Gastroesophageal sphincter (tissue), 4 donors: Measurements from ENCODE around the gene ESM1. TPM values are rescaled to one million over a fixed set of nuclear protein-coding genes. Genes with fewer than 3 reads are reported as not detected.

Source experiments
- ATAC-seq: fragments of 150-250 bp; one replicate; pipeline ENCODE4 v1.9.1; 2016; ENCODE audit warnings: mild to moderate bottlenecking, moderate library complexity
- H3K27ac ChIP-seq, 4 donors: fragments of 200-600 bp; sonication (generic) in 3 of 4; 1 replicate in 3 of 4; 2 replicates in 1 of 4; pipeline ENCODE4 v1.5.1; 2016 to 2019
- H3K27me3 ChIP-seq: fragments of 200-600 bp; sonication (generic); one replicate; pipeline ENCODE4 v1.5.1; 2019
- H3K36me3 ChIP-seq, 2 donors: fragments of 200-600 bp; sonication (generic); one replicate each; pipeline ENCODE4 v1.5.1; 2019; ENCODE audit warnings: control low read depth in 1 of 2
- H3K4me1 ChIP-seq, 3 donors: fragments of 200-600 bp; sonication (generic); 1 replicate in 2 of 3; 2 replicates in 1 of 3; pipeline ENCODE4 v1.5.1; 2016 to 2019; ENCODE audit warnings: control low read depth in 2 of 3
- H3K4me3 ChIP-seq, 2 donors: fragments of 200-600 bp; sonication (generic); one replicate each; pipeline ENCODE4 v1.5.1; 2019; ENCODE audit warnings: mild to moderate bottlenecking in 1 of 2, moderate library complexity in 1 of 2
- H3K9me3 ChIP-seq, 3 donors: fragments of 200-600 bp; sonication (generic); one replicate each; pipeline ENCODE4 v1.5.1; 2017 to 2019; ENCODE audit warnings: control low read depth in 2 of 3
- EP300 ChIP-seq: sonication (generic); formaldehyde crosslinking; IDR thresholded peaks from one replicate; pipeline ENCODE4 v1.6.1; 2017; ENCODE audit warnings: antibody characterized with exemption, mild to moderate bottlenecking
- POLR2A ChIP-seq, 2 donors: fragments of 450-650 bp; IDR thresholded peaks; one replicate each; pipeline ENCODE4 v1.6.1; 2017; ENCODE audit warnings: antibody characterized with exemption in 2 of 2, mild to moderate bottlenecking in 2 of 2, moderate library complexity in 1 of 2
- POLR2AphosphoS5 ChIP-seq: sonication (generic); formaldehyde crosslinking; IDR thresholded peaks from one replicate; pipeline ENCODE4 v1.6.1; 2017; ENCODE audit warnings: antibody characterized with exemption
- WGBS, 2 donors: methylation state at CpG; one replicate each; pipeline ENCODE4 v1.1.5; 2018; ENCODE audit warnings: low coverage in 1 of 2; 5-methylcytosine and 5-hydroxymethylcytosine counted together
- total RNA-seq, 4 donors: library from RNA; depleted of rRNA; stranded (reverse); fragments of >200 nt; gene quantifications; one replicate each; pipeline ENCODE4 v1.1.0, GENCODE V29; 2016
- TF ChIP-seq, protein P1 (sequence below), 4 experiments: fragments of 200-600 bp in 2 of 4; fragments of 450-650 bp in 2 of 4; sonication (generic) in 1 of 4; IDR thresholded peaks; one replicate each; pipeline ENCODE4 v1.5.1; 2017 to 2019; ENCODE audit warnings: antibody characterized with exemption in 4 of 4, mild to moderate bottlenecking in 2 of 4, moderate library complexity in 2 of 4

The ESM1 gene
- total RNA-seq, 4 donors from 2014 or later, result 0.13 TPM; not detected in 3

DNA sequence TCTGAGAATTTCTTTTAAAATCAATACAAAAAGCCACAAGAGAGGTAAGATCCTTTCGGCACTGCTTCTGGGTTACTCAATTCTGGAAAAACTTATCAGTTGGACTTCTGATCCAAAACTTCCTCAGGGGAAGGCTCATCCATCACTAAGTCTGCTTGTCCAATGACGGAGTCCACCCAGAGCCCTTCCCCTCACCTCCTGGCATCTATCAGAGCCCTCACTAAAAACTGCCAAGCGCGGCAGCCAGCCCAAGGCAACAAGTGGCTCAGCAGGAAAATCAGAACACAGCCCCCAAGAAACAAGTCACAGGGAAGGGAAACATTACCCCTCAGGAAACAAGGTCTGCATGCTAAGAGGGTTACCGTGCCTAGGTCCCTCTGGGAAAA, 869 bp upstream of the ESM1 start:
- H3K27me3 ChIP-seq, result peaks cover 41% of the 10 kb centered on the region
- no peak overlapping the region for H3K27ac ChIP-seq
- no peak overlapping the region for H3K4me3 ChIP-seq
- TF ChIP-seq POLR2AphosphoS5 (no peak), POLR2A (IDR thresholded peaks at IDR 0.05) (no peak), EP300 (no peak)
- TF ChIP-seq, protein P1, sequence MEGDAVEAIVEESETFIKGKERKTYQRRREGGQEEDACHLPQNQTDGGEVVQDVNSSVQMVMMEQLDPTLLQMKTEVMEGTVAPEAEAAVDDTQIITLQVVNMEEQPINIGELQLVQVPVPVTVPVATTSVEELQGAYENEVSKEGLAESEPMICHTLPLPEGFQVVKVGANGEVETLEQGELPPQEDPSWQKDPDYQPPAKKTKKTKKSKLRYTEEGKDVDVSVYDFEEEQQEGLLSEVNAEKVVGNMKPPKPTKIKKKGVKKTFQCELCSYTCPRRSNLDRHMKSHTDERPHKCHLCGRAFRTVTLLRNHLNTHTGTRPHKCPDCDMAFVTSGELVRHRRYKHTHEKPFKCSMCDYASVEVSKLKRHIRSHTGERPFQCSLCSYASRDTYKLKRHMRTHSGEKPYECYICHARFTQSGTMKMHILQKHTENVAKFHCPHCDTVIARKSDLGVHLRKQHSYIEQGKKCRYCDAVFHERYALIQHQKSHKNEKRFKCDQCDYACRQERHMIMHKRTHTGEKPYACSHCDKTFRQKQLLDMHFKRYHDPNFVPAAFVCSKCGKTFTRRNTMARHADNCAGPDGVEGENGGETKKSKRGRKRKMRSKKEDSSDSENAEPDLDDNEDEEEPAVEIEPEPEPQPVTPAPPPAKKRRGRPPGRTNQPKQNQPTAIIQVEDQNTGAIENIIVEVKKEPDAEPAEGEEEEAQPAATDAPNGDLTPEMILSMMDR (IDR thresholded peaks at IDR 0.05), result no peak
- peaks cover 0 to 8% (median 0%) of the 10 kb centered on the region in 3 donors for H3K4me1 ChIP-seq
- no peak for ATAC-seq
- H3K36me3 ChIP-seq, result no peaks in the 10 kb centered on the region
- H3K9me3 ChIP-seq, result no peaks in the 10 kb centered on the region
- WGBS, 2 donors, result 48 to 58% methylated on average over 3 to 4 of the region's 5 CpGs

GRCh38 chr5:54981928-54982327, 3.5 kb downstream of the ESM1 start:
- Histone ChIP-seq H3K4me1 (peaks cover 0 to 8% (median 0%) of the 10 kb centered on the region in 3 donors), H3K4me3 (no peak overlapping the region), H3K9me3 (no peaks in the 10 kb centered on the region), H3K27me3 (peaks cover 38% of the 10 kb centered on the region), H3K27ac (no peak overlapping the region), H3K36me3 (no peaks in the 10 kb centered on the region)
- no peak for TF ChIP-seq POLR2A (IDR thresholded peaks at IDR 0.05)
- TF ChIP-seq EP300, result no peak
- no peak for TF ChIP-seq POLR2AphosphoS5
- TF ChIP-seq, protein P1 (IDR thresholded peaks at IDR 0.05), result no peak
- 54 to 56% methylated on average over 5 to 6 of the region's 7 CpGs for WGBS, 2 donors
- no peak for ATAC-seq

- 44 to 76% methylated on average over 1 of the region's 1 CpG for WGBS, 2 donors
- no peaks in the 10 kb centered on the region for H3K4me1 ChIP-seq
- H3K36me3 ChIP-seq, result no peaks in the 10 kb centered on the region
- no peaks in the 10 kb centered on the region for H3K27me3 ChIP-seq
- ATAC-seq, result no peak
- no peak overlapping the region for H3K4me3 ChIP-seq
- no peaks in the 10 kb centered on the region for H3K9me3 ChIP-seq
- TF ChIP-seq POLR2AphosphoS5, result no peak
- no peak for TF ChIP-seq EP300
- no peak overlapping the region for H3K27ac ChIP-seq
Measured at GRCh38 chr5:54975701-54976100, 9.7 kb downstream of the ESM1 start.

DNA sequence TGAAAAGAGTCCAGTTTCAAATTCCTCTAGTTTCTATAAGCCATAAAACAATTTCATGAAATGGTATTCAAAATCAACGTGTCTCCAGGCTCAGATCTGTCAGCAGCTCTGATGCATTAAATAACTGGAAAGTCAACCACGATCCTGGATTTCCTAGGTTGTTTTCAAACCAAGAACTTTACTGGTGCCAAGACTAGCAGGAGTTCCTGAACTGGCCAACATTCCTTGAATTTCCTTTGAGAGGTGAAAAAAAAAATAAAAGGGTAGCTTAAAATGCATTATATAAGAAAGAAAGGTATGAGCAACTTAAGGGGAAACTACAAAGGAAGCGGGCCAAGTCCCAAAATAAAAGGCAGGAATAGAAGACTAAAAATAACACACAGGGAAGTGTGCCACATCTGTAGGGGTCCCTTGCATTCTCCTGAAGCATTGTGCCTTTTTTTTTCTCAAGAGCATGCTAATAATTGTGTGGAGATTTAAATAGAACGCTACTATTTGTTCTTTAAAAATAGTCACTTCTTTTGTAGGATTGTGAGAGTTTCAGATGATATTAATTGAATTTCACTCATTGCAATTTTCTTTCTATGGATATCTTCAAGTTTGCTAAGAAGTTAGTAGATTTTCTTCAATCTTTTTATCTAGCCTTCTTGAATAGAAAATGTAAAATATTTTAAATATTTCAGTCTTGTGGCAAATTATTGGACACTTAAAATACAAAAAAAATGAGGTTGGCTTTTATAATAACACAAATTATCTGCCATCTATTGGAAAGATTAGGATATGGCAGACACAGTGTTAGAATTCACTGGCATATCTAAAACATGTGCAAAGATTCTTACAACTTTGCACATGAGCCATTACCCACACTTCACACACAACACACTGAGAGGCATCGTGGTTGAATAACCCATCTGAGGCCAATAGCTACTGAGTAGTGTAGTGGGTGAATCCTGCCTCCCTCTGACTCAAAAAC, 15.3 kb downstream of the ESM1 start:
- no peak for ATAC-seq
- no peak for TF ChIP-seq EP300
- no peak for TF ChIP-seq POLR2A (IDR thresholded peaks at IDR 0.05)
- TF ChIP-seq, protein P1 (IDR thresholded peaks at IDR 0.05), result no peak
- no peak for TF ChIP-seq POLR2AphosphoS5
- peaks cover 4% of the 10 kb centered on the region for H3K27me3 ChIP-seq
- no peaks in the 10 kb centered on the region for H3K36me3 ChIP-seq
- H3K9me3 ChIP-seq, result no peaks in the 10 kb centered on the region
- no peaks in the 10 kb centered on the region for H3K4me1 ChIP-seq
- no peak overlapping the region for H3K27ac ChIP-seq
- 54 to 68% methylated on average over 5 of the region's 5 CpGs for whole genome bisulfite sequencing, 2 donors
- no peak overlapping the region for H3K4me3 ChIP-seq

DNA sequence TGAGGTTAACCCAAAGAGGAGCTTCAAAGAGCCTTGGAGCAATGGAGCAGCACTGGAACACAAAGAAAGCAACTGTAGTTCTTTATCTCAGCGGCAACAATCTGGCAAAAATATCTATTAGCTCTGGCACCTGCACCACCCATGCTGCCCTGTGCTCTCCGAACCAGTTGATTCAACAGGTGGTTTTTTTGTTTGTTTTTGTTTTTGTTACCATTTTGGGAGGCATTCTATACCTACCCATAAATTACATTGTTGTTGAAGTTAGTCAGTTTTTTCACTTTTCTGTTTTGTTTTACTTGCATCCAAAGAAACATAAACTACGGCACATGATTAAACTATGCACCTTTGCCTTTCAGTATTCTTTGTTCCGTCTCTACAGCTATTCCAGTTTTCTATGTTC, 16.2 kb downstream of the ESM1 start:
- no peaks in the 10 kb centered on the region for H3K36me3 ChIP-seq
- ATAC-seq, result no peak
- no peaks in the 10 kb centered on the region for H3K9me3 ChIP-seq
- no peak overlapping the region for H3K4me3 ChIP-seq
- WGBS, 2 donors, result 89 to 90% methylated on average over 4 of the region's 4 CpGs
- H3K4me1 ChIP-seq, result no peaks in the 10 kb centered on the region
- H3K27me3 ChIP-seq, result peaks cover 4% of the 10 kb centered on the region
- no peak for TF ChIP-seq POLR2A (IDR thresholded peaks at IDR 0.05)
- TF ChIP-seq, protein P1 (IDR thresholded peaks at IDR 0.05), result no peak
- no peak for TF ChIP-seq EP300
- no peak for TF ChIP-seq POLR2AphosphoS5
- H3K27ac ChIP-seq, result no peak overlapping the region
